ENCODE results near the gene KCNK3. TPM values are rescaled to one million over a fixed set of nuclear protein-coding genes. Genes with fewer than 3 reads are reported as not detected.

The KCNK3 gene
- polyA plus RNA-seq, 1 of the 3 experiments (the other 2 are of a cell fraction) = 0.16 TPM

DNA sequence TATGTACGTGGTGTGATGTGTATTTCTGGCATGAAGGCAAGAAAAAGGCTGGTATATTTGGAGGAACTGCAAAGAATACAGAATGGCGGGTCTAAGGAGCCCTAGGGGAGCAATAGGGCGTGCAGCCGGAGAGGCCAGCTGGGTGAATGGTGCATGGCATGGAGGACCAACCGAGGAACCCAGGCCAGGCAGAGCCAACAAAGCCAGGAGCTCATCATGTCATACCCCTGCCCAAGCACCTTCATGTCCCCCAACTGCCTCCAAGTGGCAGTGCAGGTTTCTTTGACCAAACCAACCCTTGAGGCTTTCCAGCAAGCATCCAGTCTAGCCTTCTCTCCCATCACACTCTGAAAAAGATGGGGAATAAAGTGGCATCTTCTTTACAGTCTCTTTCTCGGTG lies 8.9 kb upstream of the KCNK3 start:
- ChIA-PET POLR2A (interaction anchor here (0.8 kb wide), 1 partner anchor 71 kb away, joined by 3 read pairs; no protein-coding TSS in a partner anchor), CTCF (interaction anchor here (0.9 to 4.4 kb wide), 6 partner anchors 16 to 78 kb away, joined by 3 to 32 read pairs (median 6); no protein-coding TSS in a partner anchor)
- no peak overlapping the region for H3K27ac ChIP-seq (ENCODE audit: low read depth in 2 of 2, low read length in 1 of 2)
- H2AFZ ChIP-seq (ENCODE audit: low read depth) = no peak overlapping the region
- H3K36me3 ChIP-seq (replicated peaks in 1 of 2; ENCODE audit: control insufficient read depth in 1 of 2, insufficient read depth in 2 of 2, low read length in 1 of 2) = no peaks in the 10 kb centered on the region
- H3K9me3 ChIP-seq = no peaks in the 10 kb centered on the region
- H3F3A ChIP-seq (replicated peaks; ENCODE audit: insufficient read depth) = no peaks in the 10 kb centered on the region
- DNase-seq = no peak
- no peak overlapping the region for H3K4me3 ChIP-seq (ENCODE audit: low read depth in 2 of 2, low read length in 1 of 2)
- no peaks in the 10 kb centered on the region for H4K20me1 ChIP-seq (ENCODE audit: insufficient read depth)
- H3K79me2 ChIP-seq (ENCODE audit: insufficient read depth) = no peaks in the 10 kb centered on the region
- no peak overlapping the region for H3K4me2 ChIP-seq
- TF ChIP-seq FOXJ3 (CRISPR knock-in tag; IDR thresholded peaks at IDR 0.05) = no peak
- no peak for TF ChIP-seq RFX5 (IDR thresholded peaks at IDR 0.05; ENCODE audit: low read length)
- TF ChIP-seq NRF1 (IDR thresholded peaks at IDR 0.05; ENCODE audit: low read depth, low read length) = no peak
- no peak for TF ChIP-seq RCOR1 (IDR thresholded peaks at IDR 0.05; ENCODE audit: low read length)
- no peak for TF ChIP-seq EP300 (IDR thresholded peaks at IDR 0.05; ENCODE audit: borderline replicate concordance in 1 of 2, low read depth in 1 of 2, low read length in 1 of 2)
- TF ChIP-seq USF2 (IDR thresholded peaks at IDR 0.05; ENCODE audit: borderline replicate concordance, low read depth, low read length) = no peak
- no peak for TF ChIP-seq IRF3 (IDR thresholded peaks at IDR 0.05; ENCODE audit: low read depth, low read length)
- TF ChIP-seq SMC3 (IDR thresholded peaks at IDR 0.05; ENCODE audit: low read depth, low read length) = no peak
- TF ChIP-seq ELF1 (IDR thresholded peaks at IDR 0.05) = no peak
- WGBS (ENCODE audit: low lambda C conversion rate) = 53% methylated on average over 6 of the region's 6 CpGs
- H3K4me1 ChIP-seq (ENCODE audit: control insufficient read depth in 1 of 2, insufficient read depth in 2 of 2, low read depth in 1 of 2, low read length in 1 of 2) = peaks cover 0 to 49% of the 10 kb centered on the region in 2 experiments; a peak in 2 of 4 replicates
- H3K9me2 ChIP-seq = no peaks in the 10 kb centered on the region
- H3K9ac ChIP-seq = no peak overlapping the region
- peaks cover 67% of the 10 kb centered on the region for H3K27me3 ChIP-seq (ENCODE audit: insufficient read depth)

DNA sequence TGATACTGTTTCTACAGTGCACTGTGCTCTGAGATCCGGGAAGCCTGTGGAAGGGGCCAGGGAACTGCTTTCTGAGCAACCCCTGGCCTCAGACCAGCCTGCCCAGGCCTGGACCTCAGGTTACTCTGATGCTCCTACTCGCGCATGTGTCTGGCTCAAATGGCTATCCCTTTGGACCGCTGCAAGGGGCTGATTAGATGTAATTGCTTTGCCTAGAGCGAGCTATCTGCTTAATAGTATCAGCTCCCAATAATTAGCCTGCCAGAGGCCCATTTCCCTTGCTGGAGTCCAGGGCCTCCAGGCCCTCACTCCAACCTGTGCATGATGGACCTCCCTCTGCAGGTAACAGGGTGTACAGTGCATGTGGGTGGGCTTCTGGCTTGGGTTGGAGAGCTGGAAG lies 7.2 kb upstream of the KCNK3 start:
- no peaks in the 10 kb centered on the region for H3K36me3 ChIP-seq (replicated peaks in 1 of 2; ENCODE audit: control insufficient read depth in 1 of 2, insufficient read depth in 2 of 2, low read length in 1 of 2)
- no peaks in the 10 kb centered on the region for H3K79me2 ChIP-seq (ENCODE audit: insufficient read depth)
- no peak overlapping the region for H3K4me3 ChIP-seq (ENCODE audit: low read depth in 2 of 2, low read length in 1 of 2)
- 48% methylated on average over 5 of the region's 5 CpGs for WGBS (ENCODE audit: low lambda C conversion rate)
- no peaks in the 10 kb centered on the region for H3K9me3 ChIP-seq
- no peaks in the 10 kb centered on the region for H4K20me1 ChIP-seq (ENCODE audit: insufficient read depth)
- peak overlapping the region in 1 of 2 experiments; percentile 79; a peak in 2 of 4 replicates for H3K27ac ChIP-seq (ENCODE audit: low read depth in 2 of 2, low read length in 1 of 2)
- no peaks in the 10 kb centered on the region for H3F3A ChIP-seq (replicated peaks; ENCODE audit: insufficient read depth)
- H3K9me2 ChIP-seq = no peaks in the 10 kb centered on the region
- H3K9ac ChIP-seq = no peak overlapping the region
- DNase-seq = peak; percentile 83
- CTCF ChIA-PET = interaction anchor here (0.7 to 3.4 kb wide), 11 partner anchors 9 to 107 kb away, joined by 3 to 27 read pairs (median 3); no protein-coding TSS in a partner anchor
- POLR2A ChIA-PET = interaction anchor here (0.7 to 1.2 kb wide), 4 partner anchors 17 to 41 kb away, joined by 3 to 5 read pairs (median 3); no protein-coding TSS in a partner anchor
- H2AFZ ChIP-seq (ENCODE audit: low read depth) = no peak overlapping the region
- peaks cover 66% of the 10 kb centered on the region for H3K27me3 ChIP-seq (ENCODE audit: insufficient read depth)
- H3K4me1 ChIP-seq (ENCODE audit: control insufficient read depth in 1 of 2, insufficient read depth in 2 of 2, low read depth in 1 of 2, low read length in 1 of 2) = peaks cover 0 to 49% of the 10 kb centered on the region in 2 experiments; a peak in 2 of 4 replicates
- no peak overlapping the region for H3K4me2 ChIP-seq
- TF ChIP-seq TEAD4 (IDR thresholded peaks at IDR 0.05; ENCODE audit: borderline replicate concordance, insufficient read depth) = no peak
- TF ChIP-seq GABPA (IDR thresholded peaks at IDR 0.05; ENCODE audit: low read depth) = no peak
- no peak for TF ChIP-seq TAF1 (IDR thresholded peaks at IDR 0.05; ENCODE audit: borderline replicate concordance, low read depth, low read length)
- TF ChIP-seq RXRA (IDR thresholded peaks at IDR 0.05; ENCODE audit: borderline replicate concordance, low read depth) = no peak
- TF ChIP-seq FOXM1 (IDR thresholded peaks at IDR 0.05; ENCODE audit: low read depth) = no peak
- TF ChIP-seq NFIC (IDR thresholded peaks at IDR 0.05; ENCODE audit: borderline replicate concordance) = no peak
- no peak for TF ChIP-seq RFX5 (IDR thresholded peaks at IDR 0.05; ENCODE audit: low read length)
- TF ChIP-seq RCOR1 (IDR thresholded peaks at IDR 0.05; ENCODE audit: low read length) = peak; percentile 72
- no peak for TF ChIP-seq TCF12 (IDR thresholded peaks at IDR 0.05)
- TF ChIP-seq GATA2 (CRISPR knock-in tag; IDR thresholded peaks at IDR 0.05) = peak; percentile 93
- no peak for TF ChIP-seq POLR2AphosphoS5 (IDR thresholded peaks at IDR 0.05; ENCODE audit: low read depth, low read length)
- no peak; the same call in 1 of the 2 replicates for TF ChIP-seq NRF1 (IDR thresholded peaks at IDR 0.05; ENCODE audit: low read depth, low read length)
- TF ChIP-seq PBX3 (IDR thresholded peaks at IDR 0.05) = no peak
- TF ChIP-seq USF2 (IDR thresholded peaks at IDR 0.05; ENCODE audit: borderline replicate concordance, low read depth, low read length) = no peak
- TF ChIP-seq CHD2 (IDR thresholded peaks at IDR 0.05; ENCODE audit: low read length, partially characterized antibody) = peak; percentile 77
- TF ChIP-seq SIN3A (IDR thresholded peaks at IDR 0.05; ENCODE audit: borderline replicate concordance, low read depth, low read length) = no peak
- TF ChIP-seq IRF3 (IDR thresholded peaks at IDR 0.05; ENCODE audit: low read depth, low read length) = no peak
- no peak for TF ChIP-seq SMC3 (IDR thresholded peaks at IDR 0.05; ENCODE audit: low read depth, low read length)
- peak; percentile 25; the same call in 1 of the 2 replicates for TF ChIP-seq RAD21 (IDR thresholded peaks at IDR 0.05; ENCODE audit: low read length)

Measured in SK-N-SH (cell line).